ENCODE results near the gene TGIF2.

DNA sequence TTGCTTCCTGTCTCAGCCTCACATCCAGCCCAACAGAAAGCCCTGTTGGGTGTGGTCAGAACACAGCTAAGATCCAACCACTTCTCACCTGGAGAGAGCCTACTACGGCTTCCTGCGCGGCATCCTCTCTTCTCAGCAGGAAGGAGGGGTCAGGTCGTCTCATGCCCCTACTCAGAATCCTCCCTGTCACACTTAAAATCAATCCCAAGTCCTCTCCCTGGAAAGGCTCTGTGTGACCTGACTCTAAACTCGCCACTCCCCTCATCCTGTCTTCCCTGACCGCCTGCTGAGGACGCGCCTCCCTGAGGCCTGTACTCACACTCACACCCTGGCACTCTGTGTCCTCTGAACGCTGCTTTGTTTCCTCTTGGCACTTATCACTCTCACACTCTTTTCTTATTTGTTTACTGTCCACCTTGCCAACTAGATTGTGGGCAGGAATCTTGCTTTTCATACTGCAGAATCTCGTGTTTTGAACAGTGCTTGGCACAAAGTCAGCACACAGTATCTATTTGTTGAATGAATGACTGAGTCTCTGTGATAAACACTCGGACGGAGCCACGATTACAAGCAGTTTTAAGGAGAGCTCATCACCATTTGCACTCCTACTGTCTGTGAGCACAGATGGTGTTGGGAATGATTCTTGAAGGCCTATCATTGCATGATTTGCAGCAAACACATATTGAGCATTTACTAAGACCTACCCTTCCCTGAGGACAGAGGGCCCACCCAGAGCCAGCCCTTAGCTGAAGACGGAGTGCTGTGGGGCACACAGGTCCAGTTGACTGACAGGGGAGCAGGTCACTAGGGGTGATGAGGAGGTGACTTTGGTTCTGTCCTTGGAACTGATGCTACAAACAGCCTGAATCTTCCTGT, 50.9 kb downstream of the TGIF2 start:
- TF ChIP-seq, protein P1, sequence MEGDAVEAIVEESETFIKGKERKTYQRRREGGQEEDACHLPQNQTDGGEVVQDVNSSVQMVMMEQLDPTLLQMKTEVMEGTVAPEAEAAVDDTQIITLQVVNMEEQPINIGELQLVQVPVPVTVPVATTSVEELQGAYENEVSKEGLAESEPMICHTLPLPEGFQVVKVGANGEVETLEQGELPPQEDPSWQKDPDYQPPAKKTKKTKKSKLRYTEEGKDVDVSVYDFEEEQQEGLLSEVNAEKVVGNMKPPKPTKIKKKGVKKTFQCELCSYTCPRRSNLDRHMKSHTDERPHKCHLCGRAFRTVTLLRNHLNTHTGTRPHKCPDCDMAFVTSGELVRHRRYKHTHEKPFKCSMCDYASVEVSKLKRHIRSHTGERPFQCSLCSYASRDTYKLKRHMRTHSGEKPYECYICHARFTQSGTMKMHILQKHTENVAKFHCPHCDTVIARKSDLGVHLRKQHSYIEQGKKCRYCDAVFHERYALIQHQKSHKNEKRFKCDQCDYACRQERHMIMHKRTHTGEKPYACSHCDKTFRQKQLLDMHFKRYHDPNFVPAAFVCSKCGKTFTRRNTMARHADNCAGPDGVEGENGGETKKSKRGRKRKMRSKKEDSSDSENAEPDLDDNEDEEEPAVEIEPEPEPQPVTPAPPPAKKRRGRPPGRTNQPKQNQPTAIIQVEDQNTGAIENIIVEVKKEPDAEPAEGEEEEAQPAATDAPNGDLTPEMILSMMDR (IDR thresholded peaks at IDR 0.05; ENCODE audit: low read depth, low read length, poor library complexity, severe bottlenecking): no peak
- no peak for TF ChIP-seq EZH2phosphoT487 (IDR thresholded peaks at IDR 0.05; ENCODE audit: borderline replicate concordance, low read length)
